H1 (cell line): ENCODE data around the gene CRYGN. TPM values are rescaled to one million over a fixed set of nuclear protein-coding genes. Genes with fewer than 3 reads are reported as not detected.

ENCODE experiments used
- CHD2 ChIP-seq: IDR thresholded peaks from 2 replicates; pipeline ENCODE4 v1.6.1; 2012; ENCODE audit warnings: low read length, improper control_type of control experiment
- CHD7 ChIP-seq: fragments of 300-600 bp; sonication (generic); IDR thresholded peaks from 2 replicates; pipeline ENCODE4 v1.7.1; 2012; ENCODE audit warnings: low read length, moderate library complexity, mild to moderate bottlenecking, inconsistent platforms; ENCODE audit not compliant: insufficient replicate concordance
- FOSL1 ChIP-seq: IDR thresholded peaks from 2 replicates; pipeline ENCODE4 v1.6.1; 2011; ENCODE audit warnings: mild to moderate bottlenecking, low read depth, low read length, moderate library complexity; ENCODE audit not compliant: insufficient read depth
- GABPA ChIP-seq: IDR thresholded peaks from 2 replicates; pipeline ENCODE4 v1.6.1; 2011; ENCODE audit warnings: mild to moderate bottlenecking, low read length, moderate library complexity, borderline replicate concordance; ENCODE audit not compliant: insufficient read depth
- JUN ChIP-seq: IDR thresholded peaks from 2 replicates; pipeline ENCODE4 v1.6.1; 2011; ENCODE audit warnings: low read depth, mild to moderate bottlenecking, improper control_type of control experiment, low read length
- KDM5A ChIP-seq: fragments of 200-600 bp; IDR thresholded peaks from 2 replicates; pipeline ENCODE4 v1.7.1; 2012; ENCODE audit warnings: mild to moderate bottlenecking, low read length, inconsistent platforms, mixed read lengths
- NANOG ChIP-seq: IDR thresholded peaks from 2 replicates; pipeline ENCODE4 v1.6.1; 2011; ENCODE audit warnings: low read length, low read depth, mild to moderate bottlenecking, inconsistent platforms; ENCODE audit not compliant: insufficient read depth, poor library complexity, severe bottlenecking
- POU5F1 ChIP-seq: IDR thresholded peaks from 2 replicates; pipeline ENCODE4 v1.6.1; 2011; ENCODE audit warnings: low read depth, mild to moderate bottlenecking, low read length, moderate library complexity
- RBBP5 ChIP-seq: IDR thresholded peaks from 2 replicates; pipeline ENCODE4 v1.7.1; 2012; ENCODE audit warnings: low read depth, mild to moderate bottlenecking, inconsistent platforms, low read length, moderate library complexity, borderline replicate concordance
- RNF2 ChIP-seq: fragments of 200-900, 300-1000 bp; sonication (generic); IDR thresholded peaks from 2 replicates; pipeline ENCODE4 v1.7.1; 2016; ENCODE audit warnings: borderline replicate concordance, low read depth, mild to moderate bottlenecking, antibody characterized with exemption, low read length; ENCODE audit not compliant: poor library complexity, severe bottlenecking; ENCODE audit errors: missing control alignments
- ZNF274 ChIP-seq: IDR thresholded peaks from 2 replicates; pipeline ENCODE4 v1.7.0; 2012; ENCODE audit warnings: low read length, borderline replicate concordance; ENCODE audit errors: extremely low read depth
- polyA plus RNA-seq, 7 experiments: library from polyadenylated mRNA; depleted of rRNA in 3 of 7; stranded (reverse) in 5 of 7; unstranded in 2 of 7; fragments of >200 nt in 5 of 7; fragments of 200-250 nt in 2 of 7; gene quantifications; 1 replicate in 5 of 7; 2 replicates in 1 of 7; 4 replicates in 1 of 7; pipeline versions ENCODE4 v1.2.1 to v1.2.3, GENCODE V29; 2011 to 2013; ENCODE audit warnings: missing spikeins in 2 of 7, mixed read lengths in 2 of 7
- total RNA-seq: library from RNA; stranded (reverse); fragmentation: NEBNext Ultra II Directional; extraction: Animal tissue kit (Norgen Biotek cat#: 25700); gene quantifications from 2 replicates; pipeline ENCODE4 v1.2.1, GENCODE V29; 2021

Gene CRYGN
- total and polyA plus RNA-seq, 2 of the 8 experiments (the other 6 are each of a cell fraction or from before 2014, with no cell fraction given), result 0.98 to 1.6 TPM

DNA sequence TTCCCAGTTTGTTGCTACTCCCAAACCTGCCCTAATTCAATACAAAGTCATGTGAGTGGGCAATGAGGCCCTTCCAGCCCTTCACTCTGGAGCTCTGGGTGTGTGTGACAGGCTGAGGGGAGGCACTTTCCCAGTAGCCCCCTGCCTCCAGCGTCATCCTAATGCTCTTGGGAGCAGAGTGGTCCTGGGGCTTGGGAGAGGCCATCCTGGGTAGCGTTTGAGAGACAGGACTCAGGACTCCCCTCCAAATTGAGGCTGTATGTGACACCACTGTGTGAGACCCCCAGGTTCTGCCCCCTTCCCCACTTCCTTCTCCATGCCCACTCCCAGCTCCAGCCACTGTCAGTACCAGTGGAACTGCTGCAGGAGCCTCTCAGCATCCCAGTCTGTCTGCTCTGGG is 6.5 kb upstream of the CRYGN start (continued):
- TF ChIP-seq CHD7 (no peak), FOSL1 (no peak), RBBP5 (no peak), NANOG (no peak), GABPA (no peak), POU5F1 (no peak), KDM5A (no peak), JUN (no peak), CHD2 (no peak), RNF2 (no peak), ZNF274 (no peak)
